ENCODE data around the gene REV3L.

- TF ChIP-seq E2F5 (CRISPR knock-in tag; IDR thresholded peaks at IDR 0.05) (no peak), E2F1 (CRISPR knock-in tag; IDR thresholded peaks at IDR 0.05) (no peak), ZNF416 (CRISPR knock-in tag; IDR thresholded peaks at IDR 0.05) (no peak), ATF1 (CRISPR knock-in tag; IDR thresholded peaks at IDR 0.05) (no peak), JUN (CRISPR knock-in tag; IDR thresholded peaks at IDR 0.05) (no peak), TCF7 (CRISPR knock-in tag; IDR thresholded peaks at IDR 0.05; ENCODE audit: low read depth) (no peak), ZNF121 (CRISPR knock-in tag; IDR thresholded peaks at IDR 0.05) (no peak)
- TF ChIP-seq, protein P1, sequence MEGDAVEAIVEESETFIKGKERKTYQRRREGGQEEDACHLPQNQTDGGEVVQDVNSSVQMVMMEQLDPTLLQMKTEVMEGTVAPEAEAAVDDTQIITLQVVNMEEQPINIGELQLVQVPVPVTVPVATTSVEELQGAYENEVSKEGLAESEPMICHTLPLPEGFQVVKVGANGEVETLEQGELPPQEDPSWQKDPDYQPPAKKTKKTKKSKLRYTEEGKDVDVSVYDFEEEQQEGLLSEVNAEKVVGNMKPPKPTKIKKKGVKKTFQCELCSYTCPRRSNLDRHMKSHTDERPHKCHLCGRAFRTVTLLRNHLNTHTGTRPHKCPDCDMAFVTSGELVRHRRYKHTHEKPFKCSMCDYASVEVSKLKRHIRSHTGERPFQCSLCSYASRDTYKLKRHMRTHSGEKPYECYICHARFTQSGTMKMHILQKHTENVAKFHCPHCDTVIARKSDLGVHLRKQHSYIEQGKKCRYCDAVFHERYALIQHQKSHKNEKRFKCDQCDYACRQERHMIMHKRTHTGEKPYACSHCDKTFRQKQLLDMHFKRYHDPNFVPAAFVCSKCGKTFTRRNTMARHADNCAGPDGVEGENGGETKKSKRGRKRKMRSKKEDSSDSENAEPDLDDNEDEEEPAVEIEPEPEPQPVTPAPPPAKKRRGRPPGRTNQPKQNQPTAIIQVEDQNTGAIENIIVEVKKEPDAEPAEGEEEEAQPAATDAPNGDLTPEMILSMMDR (IDR thresholded peaks at IDR 0.05): no peak
These were observed 34.9 kb upstream of the REV3L start for GRCh38 chr6:111517965-111518364.

All from WTC11 (cell line).